ENCODE measurements around the gene MTMR11. TPM values are rescaled to one million over a fixed set of nuclear protein-coding genes. Genes with fewer than 3 reads are reported as not detected.

Gene MTMR11, protein sequence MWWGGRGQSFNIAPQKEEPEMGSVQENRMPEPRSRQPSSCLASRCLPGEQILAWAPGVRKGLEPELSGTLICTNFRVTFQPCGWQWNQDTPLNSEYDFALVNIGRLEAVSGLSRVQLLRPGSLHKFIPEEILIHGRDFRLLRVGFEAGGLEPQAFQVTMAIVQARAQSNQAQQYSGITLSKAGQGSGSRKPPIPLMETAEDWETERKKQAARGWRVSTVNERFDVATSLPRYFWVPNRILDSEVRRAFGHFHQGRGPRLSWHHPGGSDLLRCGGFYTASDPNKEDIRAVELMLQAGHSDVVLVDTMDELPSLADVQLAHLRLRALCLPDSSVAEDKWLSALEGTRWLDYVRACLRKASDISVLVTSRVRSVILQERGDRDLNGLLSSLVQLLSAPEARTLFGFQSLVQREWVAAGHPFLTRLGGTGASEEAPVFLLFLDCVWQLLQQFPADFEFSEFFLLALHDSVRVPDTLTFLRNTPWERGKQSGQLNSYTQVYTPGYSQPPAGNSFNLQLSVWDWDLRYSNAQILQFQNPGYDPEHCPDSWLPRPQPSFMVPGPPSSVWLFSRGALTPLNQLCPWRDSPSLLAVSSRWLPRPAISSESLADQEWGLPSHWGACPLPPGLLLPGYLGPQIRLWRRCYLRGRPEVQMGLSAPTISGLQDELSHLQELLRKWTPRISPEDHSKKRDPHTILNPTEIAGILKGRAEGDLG
- 1 to 10 TPM; 1.6 to 1.9 TPM for total RNA-seq
- polyA plus RNA-seq: 0.14 TPM

GRCh38 chr1:149936170-149936991 is at the start of gene MTMR11:
TSS of gene MTMR11 (minus strand) at chr1:149936879. CDS start at chr1:149936647, 232 bp downstream.
- Mint-ChIP-seq H3K27me3 (peaks cover 4 to 15% of the 10 kb centered on the region in 2 donors), H3K9me3 (no peaks in the 10 kb centered on the region), H3K4me3 (peak within 1 kb of the TSS in 1 of 7 donors; percentile 16), H3K27ac (peak within 1 kb of the TSS in 2 of 8 donors; percentile 31 to 79), H3K4me1 (peaks cover 14 to 18% (median 17%) of the 10 kb centered on the region in 3 donors), H3K36me3 (peaks cover 0 to 8% (median 0%) of the 10 kb centered on the region in 3 donors)
- no peak for DNase-seq
- POLR2A ChIA-PET: interaction anchor here (1.0 kb wide), 1 partner anchor 49 kb away, joined by 4 read pairs; a partner anchor contains a TSS
- Histone ChIP-seq H3K4me3 (ENCODE audit: low read length) (no peak within 1 kb of the TSS), H3K27me3 (ENCODE audit: insufficient read depth, low read length, poor library complexity, severe bottlenecking) (no peaks in the 10 kb centered on the region), H3K4me1 (ENCODE audit: insufficient read depth, low read length) (peaks cover 14% of the 10 kb centered on the region), H3K9me3 (ENCODE audit: low read length) (no peaks in the 10 kb centered on the region), H3K36me3 (ENCODE audit: insufficient read depth, low read length) (no peaks in the 10 kb centered on the region), H3K27ac (ENCODE audit: low read depth, low read length) (peak within 1 kb of the TSS; percentile 20)
- CTCF ChIA-PET: no interaction called here

DNA sequence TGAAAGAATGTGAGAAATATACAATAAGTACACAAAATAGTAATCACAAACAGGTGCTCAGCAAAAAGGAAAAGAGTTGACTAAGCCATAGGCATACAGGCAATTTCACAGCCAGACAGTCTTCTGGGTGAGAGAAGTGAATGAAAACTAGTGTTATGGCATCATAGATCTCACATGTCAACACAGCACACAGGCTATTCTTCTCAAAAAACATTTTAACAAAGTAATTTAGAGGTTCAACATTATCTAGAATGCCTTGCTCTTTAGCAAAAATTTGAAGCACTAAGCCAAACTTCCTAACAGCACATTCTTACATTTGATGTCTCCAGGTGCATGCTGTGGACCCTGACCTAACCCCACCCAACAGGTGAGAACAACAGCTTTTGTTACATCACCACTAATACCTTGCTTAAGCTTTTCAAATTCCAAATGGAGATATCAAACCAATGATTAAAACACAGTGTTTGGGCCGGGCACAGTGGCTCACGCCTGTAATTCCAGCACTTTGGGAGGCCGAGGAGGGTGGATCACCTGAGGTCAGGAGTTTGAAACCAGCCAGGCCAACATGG is 43.4 kb upstream of the MTMR11 start:
- Mint-ChIP-seq H3K36me3 (peaks cover 4 to 34% (median 13%) of the 10 kb centered on the region in 3 donors), H3K27me3 (no peaks in the 10 kb centered on the region), H3K4me3 (no peak overlapping the region), H3K9me3 (no peaks in the 10 kb centered on the region), H3K4me1 (peaks cover 12 to 33% (median 19%) of the 10 kb centered on the region in 3 donors), H3K27ac (peak overlapping the region in 3 of 8 donors; percentile 22 to 71 (median 36))
- ChIA-PET POLR2A (no interaction called here), CTCF (no interaction called here)
- Histone ChIP-seq H3K4me3 (ENCODE audit: low read length) (no peak overlapping the region), H3K4me1 (ENCODE audit: insufficient read depth, low read length) (no peaks in the 10 kb centered on the region), H3K9me3 (ENCODE audit: low read length) (no peaks in the 10 kb centered on the region), H3K36me3 (ENCODE audit: insufficient read depth, low read length) (no peaks in the 10 kb centered on the region), H3K27me3 (ENCODE audit: insufficient read depth, low read length, poor library complexity, severe bottlenecking) (no peaks in the 10 kb centered on the region), H3K27ac (ENCODE audit: low read depth, low read length) (no peak overlapping the region)
- DNase-seq: no peak

GRCh38 chr1:149979245-149979971 is 42.7 kb upstream of the MTMR11 start:
- ChIA-PET POLR2A (no interaction called here), CTCF (no interaction called here)
- Mint-ChIP-seq H3K27ac (peak overlapping the region in 2 of 8 donors; percentile 1 to 71), H3K27me3 (no peaks in the 10 kb centered on the region), H3K9me3 (no peaks in the 10 kb centered on the region), H3K36me3 (peaks cover 4 to 36% (median 16%) of the 10 kb centered on the region in 3 donors), H3K4me1 (peaks cover 12 to 31% (median 19%) of the 10 kb centered on the region in 3 donors), H3K4me3 (no peak overlapping the region)
- Histone ChIP-seq H3K27me3 (ENCODE audit: insufficient read depth, low read length, poor library complexity, severe bottlenecking) (no peaks in the 10 kb centered on the region), H3K4me3 (ENCODE audit: low read length) (no peak overlapping the region), H3K27ac (ENCODE audit: low read depth, low read length) (no peak overlapping the region), H3K36me3 (ENCODE audit: insufficient read depth, low read length) (no peaks in the 10 kb centered on the region), H3K9me3 (ENCODE audit: low read length) (no peaks in the 10 kb centered on the region), H3K4me1 (ENCODE audit: insufficient read depth, low read length) (no peaks in the 10 kb centered on the region)
- DNase-seq: no peak

DNA sequence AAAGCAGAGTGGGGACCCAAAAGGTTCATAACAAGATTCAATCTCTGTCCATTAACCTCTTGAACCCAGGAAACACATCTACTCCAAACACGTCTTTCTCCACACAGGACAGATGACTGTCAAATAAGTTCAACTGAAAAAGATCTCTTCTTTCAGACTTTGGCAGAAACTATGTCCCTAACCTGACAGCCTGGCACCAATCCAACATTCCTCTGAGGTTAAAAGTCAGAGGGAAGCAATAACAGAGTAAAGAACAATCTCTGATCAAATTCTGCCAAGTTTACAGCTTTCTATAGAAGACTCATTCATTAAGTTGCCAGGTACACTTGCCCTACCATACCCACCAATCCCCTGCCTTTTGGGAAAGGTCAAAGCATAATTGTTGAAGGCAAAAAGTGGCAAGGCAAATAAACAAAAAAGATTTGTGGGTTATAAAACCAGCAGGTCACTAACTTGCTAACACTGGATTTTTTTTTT is 41.9 kb upstream of the MTMR11 start:
- POLR2A ChIA-PET: no interaction called here
- Histone ChIP-seq H3K4me1 (ENCODE audit: insufficient read depth, low read length) (no peaks in the 10 kb centered on the region), H3K27ac (ENCODE audit: low read depth, low read length) (no peak overlapping the region), H3K4me3 (ENCODE audit: low read length) (no peak overlapping the region), H3K27me3 (ENCODE audit: insufficient read depth, low read length, poor library complexity, severe bottlenecking) (no peaks in the 10 kb centered on the region), H3K36me3 (ENCODE audit: insufficient read depth, low read length) (no peaks in the 10 kb centered on the region), H3K9me3 (ENCODE audit: low read length) (no peaks in the 10 kb centered on the region)
- Mint-ChIP-seq H3K27me3 (no peaks in the 10 kb centered on the region), H3K27ac (no peak overlapping the region), H3K4me3 (no peak overlapping the region), H3K4me1 (peaks cover 12 to 29% (median 13%) of the 10 kb centered on the region in 3 donors), H3K36me3 (peaks cover 8 to 38% (median 19%) of the 10 kb centered on the region in 3 donors), H3K9me3 (no peaks in the 10 kb centered on the region)
- no peak for DNase-seq
- CTCF ChIA-PET: no interaction called here

- Mint-ChIP-seq H3K27ac (peak overlapping the region in 2 of 8 donors; percentile 13 to 23), H3K4me1 (peaks cover 11 to 26% (median 13%) of the 10 kb centered on the region in 3 donors), H3K27me3 (no peaks in the 10 kb centered on the region), H3K36me3 (peaks cover 8 to 45% (median 23%) of the 10 kb centered on the region in 3 donors), H3K9me3 (no peaks in the 10 kb centered on the region), H3K4me3 (no peak overlapping the region)
- ChIA-PET POLR2A (no interaction called here), CTCF (no interaction called here)
- H3K36me3 ChIP-seq (ENCODE audit: insufficient read depth, low read length): no peaks in the 10 kb centered on the region
- H3K9me3 ChIP-seq (ENCODE audit: low read length): no peaks in the 10 kb centered on the region
- H3K4me1 ChIP-seq (ENCODE audit: insufficient read depth, low read length): no peaks in the 10 kb centered on the region
- H3K27ac ChIP-seq (ENCODE audit: low read depth, low read length): no peak overlapping the region
- no peak overlapping the region for H3K4me3 ChIP-seq (ENCODE audit: low read length)
- H3K27me3 ChIP-seq (ENCODE audit: insufficient read depth, low read length, poor library complexity, severe bottlenecking): no peaks in the 10 kb centered on the region
- DNase-seq: no peak
Observed at GRCh38 chr1:149977345-149977744, 40.7 kb upstream of the MTMR11 start.

GRCh38 chr1:149972547-149972946 is 35.9 kb upstream of the MTMR11 start:
- no peak for DNase-seq
- Mint-ChIP-seq H3K27ac (peak overlapping the region in 3 of 8 donors; percentile 2 to 33 (median 5)), H3K4me3 (no peak overlapping the region), H3K36me3 (peaks cover 8 to 62% (median 22%) of the 10 kb centered on the region in 3 donors), H3K9me3 (no peaks in the 10 kb centered on the region), H3K4me1 (peaks cover 0 to 2% (median 0%) of the 10 kb centered on the region in 3 donors), H3K27me3 (no peaks in the 10 kb centered on the region)
- Histone ChIP-seq H3K36me3 (ENCODE audit: insufficient read depth, low read length) (peaks cover 5% of the 10 kb centered on the region), H3K4me3 (ENCODE audit: low read length) (no peak overlapping the region), H3K4me1 (ENCODE audit: insufficient read depth, low read length) (no peaks in the 10 kb centered on the region), H3K27ac (ENCODE audit: low read depth, low read length) (no peak overlapping the region), H3K9me3 (ENCODE audit: low read length) (no peaks in the 10 kb centered on the region), H3K27me3 (ENCODE audit: insufficient read depth, low read length, poor library complexity, severe bottlenecking) (no peaks in the 10 kb centered on the region)
- POLR2A ChIA-PET: no interaction called here
- CTCF ChIA-PET: no interaction called here

DNA sequence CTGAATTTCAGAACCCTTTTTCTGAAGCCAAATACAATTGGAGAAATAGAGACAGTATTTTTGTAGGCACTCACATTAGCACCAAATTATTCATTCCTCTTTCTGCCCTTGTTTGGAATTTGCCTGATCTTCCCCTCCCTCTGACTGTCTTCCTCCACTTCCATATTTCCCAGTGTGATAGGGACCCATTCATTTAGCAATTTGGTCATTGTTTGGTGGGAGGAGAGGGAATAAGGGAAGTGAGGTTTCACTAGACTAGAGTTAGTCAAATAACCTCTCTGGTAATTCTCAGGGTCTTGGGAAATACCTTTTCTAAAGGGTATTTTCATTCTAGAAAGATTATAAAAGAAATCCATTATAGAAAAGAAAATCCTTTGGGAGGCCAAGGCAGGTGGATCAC is 31.0 kb upstream of the MTMR11 start:
- POLR2A ChIA-PET: no interaction called here
- H3K4me1 ChIP-seq (ENCODE audit: insufficient read depth, low read length): no peaks in the 10 kb centered on the region
- H3K27ac Mint-ChIP-seq: no peak overlapping the region

More for the DNA sequence above, 31.0 kb upstream of the MTMR11 start:
- peaks cover 18% of the 10 kb centered on the region for H3K36me3 ChIP-seq (ENCODE audit: insufficient read depth, low read length)
- H3K27me3 ChIP-seq (ENCODE audit: insufficient read depth, low read length, poor library complexity, severe bottlenecking): no peaks in the 10 kb centered on the region
- Mint-ChIP-seq H3K9me3 (no peaks in the 10 kb centered on the region), H3K4me1 (peaks cover 0 to 6% (median under 1%) of the 10 kb centered on the region in 3 donors), H3K4me3 (no peak overlapping the region), H3K27me3 (no peaks in the 10 kb centered on the region), H3K36me3 (peaks cover 5 to 67% (median 7%) of the 10 kb centered on the region in 3 donors)
- H3K4me3 ChIP-seq (ENCODE audit: low read length): no peak overlapping the region
- no peaks in the 10 kb centered on the region for H3K9me3 ChIP-seq (ENCODE audit: low read length)
- no peak overlapping the region for H3K27ac ChIP-seq (ENCODE audit: low read depth, low read length)
- CTCF ChIA-PET: interaction anchor here (1.1 kb wide), 1 partner anchor 219 kb away, joined by 3 read pairs; no protein-coding TSS in a partner anchor
- no peak for DNase-seq
